H9 (cell line): ENCODE data around the gene NOX5. TPM values are rescaled to one million over a fixed set of nuclear protein-coding genes. Genes with fewer than 3 reads are reported as not detected.

Experiments used
- DNase-seq: peaks from one replicate; pipeline ENCODE4 v3.0.0-alpha.2; 2017
- H2AFZ ChIP-seq: one replicate; pipeline ENCODE4 v1.6.1; 2013; ENCODE audit warnings: mild to moderate bottlenecking, low read length, control low read depth, moderate library complexity
- H2AK5ac ChIP-seq: 2 replicates; pipeline ENCODE4 v1.6.1; 2013; ENCODE audit warnings: low read length, control low read depth, mixed read lengths; ENCODE audit not compliant: insufficient read length
- H2BK120ac ChIP-seq: one replicate; pipeline ENCODE4 v1.6.1; 2013; ENCODE audit warnings: low read depth, mild to moderate bottlenecking, low read length, control low read depth, inconsistent platforms; ENCODE audit not compliant: poor library complexity, severe bottlenecking
- H2BK12ac ChIP-seq: 2 replicates; pipeline ENCODE4 v1.6.1; 2013; ENCODE audit warnings: low read length, control low read depth, mixed read lengths, low read depth; ENCODE audit not compliant: insufficient read length
- H2BK15ac ChIP-seq: 2 replicates; pipeline ENCODE4 v1.6.1; 2013; ENCODE audit warnings: low read depth, low read length, control low read depth
- H2BK20ac ChIP-seq: one replicate; pipeline ENCODE4 v1.6.1; 2013; ENCODE audit warnings: low read depth, mild to moderate bottlenecking, low read length, control low read depth, inconsistent platforms; ENCODE audit not compliant: poor library complexity, severe bottlenecking
- H2BK5ac ChIP-seq: 2 replicates; pipeline ENCODE4 v1.6.1; 2013; ENCODE audit warnings: low read length, control low read depth, mixed read lengths; ENCODE audit not compliant: insufficient read length
- H3K14ac ChIP-seq: 2 replicates; pipeline ENCODE4 v1.6.1; 2013; ENCODE audit warnings: low read length, control low read depth; ENCODE audit not compliant: insufficient read depth
- H3K18ac ChIP-seq: 2 replicates; pipeline ENCODE4 v1.6.1; 2013; ENCODE audit warnings: low read depth, mild to moderate bottlenecking, mixed read lengths, low read length, control low read depth; ENCODE audit not compliant: insufficient read length
- H3K23ac ChIP-seq: 2 replicates; pipeline ENCODE4 v1.6.1; 2013; ENCODE audit warnings: low read length, control low read depth, mixed read lengths, low read depth; ENCODE audit not compliant: insufficient read length
- H3K23me2 ChIP-seq: 2 replicates; pipeline ENCODE4 v1.6.1; 2013; ENCODE audit warnings: low read depth, mild to moderate bottlenecking, mixed read lengths, low read length, control low read depth; ENCODE audit not compliant: insufficient read length, poor library complexity, severe bottlenecking
- H3K27ac ChIP-seq: 2 replicates; pipeline ENCODE4 v1.5.1; 2013; ENCODE audit warnings: low read length, control low read depth, mixed read lengths, low read depth; ENCODE audit not compliant: insufficient read length
- H3K27me3 ChIP-seq: 2 replicates; pipeline ENCODE4 v1.6.1; 2013; ENCODE audit warnings: low read length, control low read depth, inconsistent platforms; ENCODE audit not compliant: insufficient read depth
- H3K4ac ChIP-seq: 2 replicates; pipeline ENCODE4 v1.6.1; 2013; ENCODE audit warnings: low read depth, mild to moderate bottlenecking, control low read depth, inconsistent platforms, low read length, moderate library complexity
- H3K4me1 ChIP-seq: 2 replicates; pipeline ENCODE4 v1.6.1; 2013; ENCODE audit warnings: low read length, control low read depth, inconsistent platforms; ENCODE audit not compliant: insufficient read depth
- H3K4me2 ChIP-seq: 2 replicates; pipeline ENCODE4 v1.6.1; 2013; ENCODE audit warnings: low read length, control low read depth, mixed read lengths; ENCODE audit not compliant: insufficient read length, insufficient read depth
- H3K56ac ChIP-seq: 2 replicates; pipeline ENCODE4 v1.6.1; 2013; ENCODE audit warnings: low read depth, mild to moderate bottlenecking, mixed read lengths, low read length, control low read depth; ENCODE audit not compliant: insufficient read length
- H3K79me1 ChIP-seq: 2 replicates; pipeline ENCODE4 v1.6.1; 2013; ENCODE audit warnings: low read depth, mild to moderate bottlenecking, moderate library complexity, low read length, control low read depth, inconsistent platforms; ENCODE audit not compliant: insufficient read depth, poor library complexity, severe bottlenecking
- H3K79me2 ChIP-seq: 2 replicates; pipeline ENCODE4 v1.6.1; 2013; ENCODE audit warnings: low read length, control low read depth, inconsistent platforms; ENCODE audit not compliant: insufficient read depth
- H3K9ac ChIP-seq: 2 replicates; pipeline ENCODE4 v1.6.1; 2013; ENCODE audit warnings: low read length, control low read depth, mixed read lengths; ENCODE audit not compliant: insufficient read length; ENCODE audit errors: extremely low read depth
- H3K9me3 ChIP-seq: one replicate; pipeline ENCODE4 v1.6.1; 2013; ENCODE audit warnings: low read depth, low read length, inconsistent platforms; ENCODE audit not compliant: control insufficient read depth
- H3T11ph ChIP-seq: one replicate; pipeline ENCODE4 v1.6.1; 2013; ENCODE audit warnings: mild to moderate bottlenecking, low read length, control low read depth, inconsistent platforms
- H4K20me1 ChIP-seq: one replicate; pipeline ENCODE4 v1.6.1; 2013; ENCODE audit not compliant: control insufficient read depth, insufficient read length, insufficient read depth
- H4K5ac ChIP-seq: 2 replicates; pipeline ENCODE4 v1.6.1; 2013; ENCODE audit warnings: low read depth, mild to moderate bottlenecking, mixed read lengths, low read length, control low read depth; ENCODE audit not compliant: insufficient read length
- H4K8ac ChIP-seq: replicated peaks from 2 replicates; pipeline ENCODE4 v1.6.1; 2013; ENCODE audit warnings: low read length, control low read depth, mixed read lengths, low read depth; ENCODE audit not compliant: insufficient read length
- H4K91ac ChIP-seq: 2 replicates; pipeline ENCODE4 v1.6.1; 2013; ENCODE audit warnings: low read depth, mild to moderate bottlenecking, moderate library complexity, mixed read lengths, low read length, control low read depth; ENCODE audit not compliant: insufficient read length
- H3K27ac Mint-ChIP-seq, 3 experiments: 2 replicates in 2 of 3; 3 replicates in 1 of 3; pipeline ENCODE4 v1.8.0; 2020 to 2021; ENCODE audit warnings: mixed read lengths in 3 of 3, mild to moderate bottlenecking in 1 of 3, moderate library complexity in 1 of 3
- H3K27me3 Mint-ChIP-seq: 2 replicates; pipeline ENCODE4 v1.8.0; 2021; ENCODE audit warnings: low read depth, mild to moderate bottlenecking, moderate library complexity, mixed read lengths
- H3K36me3 Mint-ChIP-seq, 3 experiments: 2 replicates in 2 of 3; 3 replicates in 1 of 3; pipeline ENCODE4 v1.8.0; 2020 to 2021; ENCODE audit warnings: low read depth in 3 of 3, mixed read lengths in 3 of 3; ENCODE audit not compliant: insufficient read depth in 1 of 3
- H3K4me1 Mint-ChIP-seq, 2 experiments: 2 replicates each; pipeline ENCODE4 v1.8.0; 2020; ENCODE audit warnings: mixed read lengths in 2 of 2
- H3K4me3 Mint-ChIP-seq, 2 experiments: 2 replicates in 1 of 2; 3 replicates in 1 of 2; pipeline ENCODE4 v1.8.0; 2020 to 2021; ENCODE audit warnings: mild to moderate bottlenecking in 2 of 2, mixed read lengths in 2 of 2, moderate library complexity in 1 of 2
- H3K9me3 Mint-ChIP-seq, 2 experiments: 2 replicates in 1 of 2; 3 replicates in 1 of 2; pipeline ENCODE4 v1.8.0; 2020; ENCODE audit warnings: mild to moderate bottlenecking in 2 of 2, mixed read lengths in 2 of 2, moderate library complexity in 1 of 2
- WGBS: extraction: QIAGEN DNeasy Blood & Tissue Kit; methylation state at CpG from one replicate; pipeline ENCODE4 v1.1.7; 2013; ENCODE audit warnings: missing lambda C conversion rate, low lambda C conversion rate, mixed read lengths; ENCODE audit not compliant: insufficient read length; ENCODE audit errors: extremely low coverage; 5-methylcytosine and 5-hydroxymethylcytosine counted together
- total RNA-seq: library from RNA; stranded (reverse); gene quantifications from 2 replicates; pipeline ENCODE4 v1.2.1, GENCODE V29; 2021
- TF ChIP-seq, protein P1 (sequence below): fragments of 200-600 bp; sonication (generic); conservative IDR thresholded peaks from 3 replicates; pipeline ENCODE4 v1.8.0; 2021; ENCODE audit warnings: antibody characterized with exemption, mild to moderate bottlenecking

The NOX5 gene
- total RNA-seq, 1 experiment from 2014 or later: 0.04 TPM

GRCh38 chr15:69093127-69093526, 78.6 kb downstream of the NOX5 start:
- H3K23me2 ChIP-seq: peaks cover 2% of the 10 kb centered on the region
- H2BK120ac ChIP-seq: no peak overlapping the region
- no peak overlapping the region for H4K8ac ChIP-seq
- no peak overlapping the region for H4K91ac ChIP-seq
- H3K14ac ChIP-seq: no peak overlapping the region
- H3K27me3 ChIP-seq: no peaks in the 10 kb centered on the region
- no peaks in the 10 kb centered on the region for H3K9me3 ChIP-seq
- no peak overlapping the region for H3K23ac ChIP-seq
- no peaks in the 10 kb centered on the region for H4K20me1 ChIP-seq
- no peak overlapping the region for H2BK12ac ChIP-seq
- peak; percentile 86 for DNase-seq
- no peak overlapping the region for H3T11ph ChIP-seq
- TF ChIP-seq, protein P1, sequence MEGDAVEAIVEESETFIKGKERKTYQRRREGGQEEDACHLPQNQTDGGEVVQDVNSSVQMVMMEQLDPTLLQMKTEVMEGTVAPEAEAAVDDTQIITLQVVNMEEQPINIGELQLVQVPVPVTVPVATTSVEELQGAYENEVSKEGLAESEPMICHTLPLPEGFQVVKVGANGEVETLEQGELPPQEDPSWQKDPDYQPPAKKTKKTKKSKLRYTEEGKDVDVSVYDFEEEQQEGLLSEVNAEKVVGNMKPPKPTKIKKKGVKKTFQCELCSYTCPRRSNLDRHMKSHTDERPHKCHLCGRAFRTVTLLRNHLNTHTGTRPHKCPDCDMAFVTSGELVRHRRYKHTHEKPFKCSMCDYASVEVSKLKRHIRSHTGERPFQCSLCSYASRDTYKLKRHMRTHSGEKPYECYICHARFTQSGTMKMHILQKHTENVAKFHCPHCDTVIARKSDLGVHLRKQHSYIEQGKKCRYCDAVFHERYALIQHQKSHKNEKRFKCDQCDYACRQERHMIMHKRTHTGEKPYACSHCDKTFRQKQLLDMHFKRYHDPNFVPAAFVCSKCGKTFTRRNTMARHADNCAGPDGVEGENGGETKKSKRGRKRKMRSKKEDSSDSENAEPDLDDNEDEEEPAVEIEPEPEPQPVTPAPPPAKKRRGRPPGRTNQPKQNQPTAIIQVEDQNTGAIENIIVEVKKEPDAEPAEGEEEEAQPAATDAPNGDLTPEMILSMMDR: no peak
- H2AFZ ChIP-seq: no peak overlapping the region
- Mint-ChIP-seq H3K27ac (no peak overlapping the region), H3K36me3 (peaks cover 0 to 4% (median 3%) of the 10 kb centered on the region in 3 experiments; a peak in 2 of 7 replicates), H3K4me1 (peaks cover 74 to 83% of the 10 kb centered on the region in 2 experiments), H3K9me3 (peaks cover 0 to 1% of the 10 kb centered on the region in 2 experiments; a peak in 2 of 5 replicates), H3K27me3 (peaks cover 19% of the 10 kb centered on the region), H3K4me3 (no peak overlapping the region)
- H3K4ac ChIP-seq: no peak overlapping the region
- no peak overlapping the region for H3K4me2 ChIP-seq
- no peak overlapping the region for H3K18ac ChIP-seq
- H4K5ac ChIP-seq: no peak overlapping the region
- no peak overlapping the region for H2BK5ac ChIP-seq
- no peak overlapping the region for H2BK20ac ChIP-seq
- no peak overlapping the region for H2BK15ac ChIP-seq
- H3K27ac ChIP-seq: no peak overlapping the region
- H3K79me1 ChIP-seq: no peaks in the 10 kb centered on the region
- no peak overlapping the region for H3K9ac ChIP-seq
- no CpG with 5 or more reads among the region's 4 CpGs for WGBS
- peaks cover 22% of the 10 kb centered on the region; the same call in 1 of the 2 replicates for H3K4me1 ChIP-seq
- H2AK5ac ChIP-seq: no peak overlapping the region
- H3K79me2 ChIP-seq: no peaks in the 10 kb centered on the region
- no peak overlapping the region for H3K56ac ChIP-seq
